ENCODE measurements around the gene IL17RB.

DNA sequence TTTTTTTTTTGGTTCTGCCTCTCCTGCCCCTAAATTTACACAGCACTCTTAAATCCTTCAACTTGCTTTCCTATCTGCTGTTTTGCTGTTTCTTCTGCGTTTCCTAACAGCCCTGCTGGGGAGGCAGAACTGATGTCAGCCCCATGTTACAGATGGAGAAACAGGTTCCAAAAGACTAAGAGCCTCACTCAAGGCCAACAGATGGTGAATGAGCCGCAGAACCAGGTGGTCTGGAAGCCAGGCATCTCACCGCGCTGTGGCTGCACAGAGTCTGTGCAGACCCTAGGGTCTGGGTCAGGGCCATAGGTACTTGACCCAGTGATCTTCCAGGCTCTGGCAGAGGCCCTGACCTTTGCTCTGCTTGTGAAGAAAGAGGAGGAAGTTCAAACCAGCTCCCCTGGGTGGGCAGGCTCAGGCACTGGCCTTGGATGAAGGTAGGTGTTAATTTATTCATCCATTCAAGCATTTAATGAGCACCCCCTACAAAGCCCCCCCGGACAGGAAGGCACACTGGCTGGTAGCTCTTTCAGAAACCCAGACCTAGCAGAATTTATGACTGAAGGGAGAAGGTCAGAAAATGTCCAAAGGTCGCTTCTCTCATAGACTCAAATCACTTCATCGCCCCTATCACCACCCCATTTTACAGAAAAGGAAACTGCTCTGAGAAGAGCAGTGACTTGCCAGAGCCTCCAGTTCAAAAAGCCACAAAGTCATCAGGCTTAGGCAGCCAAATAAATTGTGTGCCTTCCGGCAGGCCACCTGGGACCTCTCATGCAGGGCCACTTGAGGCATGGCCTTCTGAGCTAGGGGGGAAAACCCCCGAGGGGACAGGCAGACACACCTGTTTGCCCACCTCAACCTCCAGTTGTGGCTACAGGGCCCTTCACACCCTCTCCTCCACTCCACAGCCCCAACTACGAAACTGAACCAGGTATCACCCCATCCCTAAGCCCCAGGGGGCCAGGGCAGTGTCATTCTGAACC lies 2.9 kb upstream of the IL17RB start:
- TF ChIP-seq EZH2phosphoT487 (IDR thresholded peaks at IDR 0.05; ENCODE audit: insufficient read depth, low read depth) = no peak
- TF ChIP-seq EZH2 (IDR thresholded peaks at IDR 0.05; ENCODE audit: insufficient read depth, poor library complexity, severe bottlenecking) = no peak

All from GM23248 (cell line).